ACC112 (cell line): ENCODE data around the gene ITGB2.

ENCODE experiments used
- H2AFZ ChIP-seq: fragments of 200-600 bp; sonication (generic); one replicate; pipeline ENCODE4 v1.6.0; 2017; ENCODE audit warnings: antibody characterized with exemption, low read length; ENCODE audit not compliant: unreplicated experiment
- H3K27ac ChIP-seq: fragments of 200-600 bp; sonication (generic); 2 replicates; pipeline ENCODE4 v1.5.1; 2014; ENCODE audit warnings: low read depth, mild to moderate bottlenecking, antibody characterized with exemption, low read length, moderate library complexity
- H3K27me3 ChIP-seq: fragments of 200-600 bp; sonication (generic); 2 replicates; pipeline ENCODE4 v1.6.1; 2014; ENCODE audit warnings: mild to moderate bottlenecking, antibody characterized with exemption, low read length, moderate library complexity, mixed read lengths; ENCODE audit not compliant: insufficient read depth
- H3K36me3 ChIP-seq: fragments of 200-600 bp; sonication (generic); 2 replicates; pipeline ENCODE4 v1.6.1; 2016; ENCODE audit warnings: mild to moderate bottlenecking, antibody characterized with exemption, low read length, moderate library complexity, mixed read lengths; ENCODE audit not compliant: insufficient read depth
- H3K4me1 ChIP-seq: fragments of 200-600 bp; sonication (generic); one replicate; pipeline ENCODE4 v1.6.1; 2016; ENCODE audit warnings: low read length, mixed read lengths; ENCODE audit not compliant: insufficient read depth, unreplicated experiment, control insufficient read depth
- H3K4me3 ChIP-seq: fragments of 200-600 bp; sonication (generic); 2 replicates; pipeline ENCODE4 v1.5.1; 2014; ENCODE audit warnings: mild to moderate bottlenecking, low read depth, low read length
- H3K79me2 ChIP-seq: fragments of 200-600 bp; sonication (generic); one replicate; pipeline ENCODE4 v1.6.0; 2016; ENCODE audit warnings: low read length; ENCODE audit not compliant: control insufficient read depth, unreplicated experiment, insufficient read depth

The ITGB2 gene

DNA sequence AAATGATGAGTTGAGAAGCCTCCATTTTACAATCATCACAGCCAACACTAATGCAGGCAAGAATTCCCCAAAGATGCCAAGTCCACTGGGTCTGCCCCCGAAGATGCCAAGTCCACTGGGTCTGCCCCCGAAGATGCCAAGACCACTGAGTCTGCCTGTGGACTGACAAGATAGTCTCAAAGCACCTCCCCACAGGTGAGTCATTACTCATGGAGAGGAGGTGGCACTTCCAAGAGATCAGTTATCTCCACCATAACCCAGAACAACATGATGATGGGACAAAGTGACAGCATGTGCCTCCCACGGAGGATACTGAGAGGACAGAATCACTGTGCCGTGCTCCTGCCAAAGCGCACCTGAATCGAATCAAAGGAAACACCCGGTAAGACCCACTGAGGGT is 52.0 kb downstream of the ITGB2 start:
- H2AFZ ChIP-seq, result no peak overlapping the region
- peaks cover 6% of the 10 kb centered on the region for H3K36me3 ChIP-seq
- no peaks in the 10 kb centered on the region for H3K27me3 ChIP-seq
- H3K79me2 ChIP-seq, result peaks cover 79% of the 10 kb centered on the region
- H3K4me1 ChIP-seq, result peaks cover 59% of the 10 kb centered on the region
- peak overlapping the region; percentile 78 for H3K27ac ChIP-seq
- no peak overlapping the region for H3K4me3 ChIP-seq

DNA sequence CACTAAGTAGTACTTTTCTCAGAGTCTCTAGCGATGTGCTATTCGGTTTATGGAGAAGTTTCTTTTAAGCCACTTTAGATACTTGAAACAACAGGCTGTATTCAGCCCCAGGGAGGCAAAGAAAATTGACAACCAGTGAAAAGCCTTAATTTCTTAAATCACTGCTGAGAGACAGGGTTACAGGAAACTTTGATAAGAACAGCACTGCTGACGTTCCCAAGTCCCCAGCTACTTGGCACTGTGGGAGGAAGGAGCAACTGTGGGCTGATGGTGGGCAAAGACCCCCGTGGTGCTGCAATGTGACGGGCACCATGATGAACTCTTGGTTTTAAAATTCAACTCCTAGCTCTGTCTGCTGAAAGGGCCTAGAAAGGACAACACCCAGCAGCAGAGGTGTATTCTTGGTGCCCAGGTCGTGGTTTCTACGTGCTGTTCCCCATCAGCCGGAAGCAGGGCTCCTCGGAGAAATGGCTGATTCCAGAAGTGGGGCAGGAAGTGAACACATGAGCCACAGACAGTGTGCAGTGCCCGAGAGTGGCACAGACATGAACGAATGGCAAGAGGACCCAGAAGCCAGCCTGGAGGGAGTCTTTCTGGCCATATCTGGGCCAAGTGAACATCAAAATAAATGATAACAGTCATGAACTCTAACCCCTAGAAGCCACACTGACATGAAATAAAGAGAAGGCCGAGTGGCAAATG is 52.5 kb downstream of the ITGB2 start:
- Histone ChIP-seq H3K4me1 (peaks cover 59% of the 10 kb centered on the region), H3K4me3 (no peak overlapping the region), H2AFZ (no peak overlapping the region), H3K27me3 (no peaks in the 10 kb centered on the region), H3K27ac (peak overlapping the region; percentile 78), H3K79me2 (peaks cover 84% of the 10 kb centered on the region), H3K36me3 (peaks cover 6% of the 10 kb centered on the region)

DNA sequence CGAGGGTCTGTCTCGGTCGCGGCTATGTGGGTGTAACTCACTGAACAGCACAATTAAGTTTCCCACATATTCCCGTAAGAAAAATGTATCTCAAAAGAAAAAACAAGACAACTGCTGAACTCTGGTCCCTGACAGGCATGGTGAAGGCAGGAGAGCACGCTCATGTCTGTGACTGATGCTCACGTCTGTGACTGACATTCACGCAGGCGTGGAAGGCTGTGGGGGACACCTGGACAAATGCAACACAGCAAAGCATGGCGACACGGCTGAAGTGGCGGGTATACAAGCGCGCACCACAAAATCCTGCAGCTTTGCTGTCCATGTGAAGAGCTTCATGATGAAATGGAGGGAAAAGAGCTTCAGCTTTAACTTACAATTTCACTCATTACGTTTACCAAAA is 53.2 kb downstream of the ITGB2 start:
- Histone ChIP-seq H3K4me3 (no peak overlapping the region), H3K27ac (no peak overlapping the region), H3K36me3 (peaks cover 6% of the 10 kb centered on the region), H3K79me2 (peaks cover 82% of the 10 kb centered on the region), H3K27me3 (no peaks in the 10 kb centered on the region), H3K4me1 (peaks cover 59% of the 10 kb centered on the region), H2AFZ (no peak overlapping the region)

GRCh38 chr21:44866780-44867179 is 53.9 kb downstream of the ITGB2 start:
- H3K4me3 ChIP-seq, result no peak overlapping the region
- H3K36me3 ChIP-seq, result peaks cover 6% of the 10 kb centered on the region
- peaks cover 58% of the 10 kb centered on the region for H3K4me1 ChIP-seq
- peaks cover 82% of the 10 kb centered on the region for H3K79me2 ChIP-seq
- no peaks in the 10 kb centered on the region for H3K27me3 ChIP-seq
- no peak overlapping the region for H2AFZ ChIP-seq
- no peak overlapping the region for H3K27ac ChIP-seq

- Histone ChIP-seq H3K27me3 (no peaks in the 10 kb centered on the region), H2AFZ (no peak overlapping the region), H3K79me2 (peaks cover 79% of the 10 kb centered on the region), H3K27ac (no peak overlapping the region), H3K4me1 (peaks cover 48% of the 10 kb centered on the region), H3K36me3 (peaks cover 6% of the 10 kb centered on the region), H3K4me3 (no peak overlapping the region)
Observed at GRCh38 chr21:44865561-44866280, 55.0 kb downstream of the ITGB2 start.

DNA sequence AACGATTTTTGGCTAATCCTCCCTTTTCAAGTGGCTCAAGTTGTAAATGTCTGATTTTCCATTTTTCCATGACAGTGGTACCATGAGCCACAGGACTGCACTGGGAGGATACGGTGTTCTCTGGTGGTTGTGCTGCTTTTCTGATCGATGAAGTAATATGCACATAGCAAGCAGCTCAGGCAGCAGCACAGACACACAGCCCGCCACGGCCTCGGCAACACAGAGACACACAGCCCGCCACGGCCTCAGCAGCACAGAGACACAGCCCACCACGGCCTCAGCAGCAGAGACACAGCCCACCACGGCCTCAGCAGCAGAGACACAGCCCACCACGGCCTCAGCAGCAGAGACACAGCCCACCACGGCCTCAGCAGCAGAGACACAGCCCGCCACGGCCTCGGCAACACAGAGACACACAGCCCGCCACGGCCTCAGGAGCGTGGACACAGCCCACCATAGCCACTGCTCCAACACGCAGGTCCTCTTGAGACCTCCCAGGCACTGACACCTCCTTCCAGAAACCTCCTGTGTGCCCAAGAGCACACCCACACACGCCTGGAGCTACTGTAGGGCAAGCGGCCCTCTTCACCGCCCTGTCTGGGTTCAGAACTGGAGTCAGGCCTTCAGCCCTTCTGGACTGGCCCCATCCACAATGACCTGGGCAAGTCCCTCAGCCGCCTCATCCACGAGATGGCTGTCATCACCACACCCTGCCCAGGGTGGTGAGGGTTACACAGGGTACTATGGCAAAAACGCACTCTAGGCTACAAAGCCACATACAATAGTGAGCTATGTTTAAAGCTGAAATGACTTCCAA is 57.6 kb downstream of the ITGB2 start:
- Histone ChIP-seq H3K27ac (no peak overlapping the region), H3K4me3 (no peak overlapping the region), H3K4me1 (peaks cover 30% of the 10 kb centered on the region), H3K27me3 (no peaks in the 10 kb centered on the region), H2AFZ (no peak overlapping the region), H3K79me2 (peaks cover 70% of the 10 kb centered on the region), H3K36me3 (peaks cover 16% of the 10 kb centered on the region)

- Histone ChIP-seq H2AFZ (no peak overlapping the region), H3K79me2 (peaks cover 48% of the 10 kb centered on the region), H3K36me3 (peaks cover 21% of the 10 kb centered on the region), H3K4me3 (no peak overlapping the region), H3K4me1 (no peaks in the 10 kb centered on the region), H3K27me3 (no peaks in the 10 kb centered on the region), H3K27ac (no peak overlapping the region)
Observed at GRCh38 chr21:44858791-44859190, 61.9 kb downstream of the ITGB2 start.

DNA sequence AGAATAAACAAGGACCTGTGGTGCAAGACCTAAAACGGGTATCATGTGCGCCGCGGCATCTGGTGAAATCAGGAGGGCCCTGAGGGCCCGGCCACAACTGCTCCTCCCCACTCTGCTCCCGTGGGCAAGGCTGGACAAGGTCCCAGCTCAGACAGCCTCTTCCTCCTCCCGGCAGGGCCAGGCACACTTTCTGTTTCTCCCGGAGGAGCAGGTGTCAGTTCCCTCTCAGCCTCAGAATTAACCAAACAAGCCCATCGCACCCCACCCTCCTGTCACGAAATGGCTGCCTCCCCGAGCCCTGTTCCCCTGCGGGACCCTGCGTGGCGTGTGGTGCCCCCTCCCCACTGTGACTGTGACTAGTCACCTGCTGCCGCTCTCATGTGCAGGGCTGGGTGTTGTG is 62.4 kb downstream of the ITGB2 start:
- Histone ChIP-seq H3K36me3 (peaks cover 21% of the 10 kb centered on the region), H3K4me3 (no peak overlapping the region), H3K79me2 (peaks cover 43% of the 10 kb centered on the region), H2AFZ (no peak overlapping the region), H3K27me3 (no peaks in the 10 kb centered on the region), H3K4me1 (no peaks in the 10 kb centered on the region), H3K27ac (no peak overlapping the region)

DNA sequence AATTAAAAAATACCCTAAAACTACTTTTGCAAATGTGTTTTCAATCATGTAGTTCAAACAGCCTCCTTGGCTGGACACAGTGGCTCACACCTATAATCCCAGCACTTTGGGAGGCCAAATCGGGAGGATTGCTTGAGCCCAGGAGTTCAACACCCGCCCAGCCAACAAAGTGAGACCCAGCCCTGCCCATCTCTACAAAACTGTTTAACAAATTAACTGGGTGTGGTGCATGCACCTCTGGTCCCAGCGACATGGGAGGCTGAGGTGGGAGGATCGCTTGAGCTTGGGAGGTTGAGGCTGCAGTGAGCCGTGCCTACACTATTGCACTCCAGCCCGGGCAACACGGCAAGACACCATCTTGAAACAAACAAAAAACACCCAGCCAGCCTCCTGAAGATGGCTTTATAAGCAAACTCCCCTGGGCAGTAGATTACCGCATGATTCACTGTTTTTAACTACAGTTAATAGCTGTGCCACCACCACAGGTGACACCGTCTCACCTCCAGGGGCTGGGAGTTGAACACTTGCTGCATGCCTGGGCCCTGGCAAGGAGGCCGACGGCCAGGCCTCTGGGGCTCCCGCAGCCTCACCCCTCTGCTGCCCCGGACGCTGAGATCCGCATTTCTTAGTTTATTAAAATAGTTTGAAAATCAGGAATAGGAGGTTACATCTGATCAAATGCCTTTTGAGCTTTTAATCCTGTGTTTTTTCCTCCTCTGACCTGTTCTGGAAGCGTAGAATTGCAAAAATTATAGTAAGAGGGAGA is 63.4 kb downstream of the ITGB2 start:
- H3K27me3 ChIP-seq, result no peaks in the 10 kb centered on the region
- no peak overlapping the region for H3K4me3 ChIP-seq
- no peaks in the 10 kb centered on the region for H3K4me1 ChIP-seq
- no peak overlapping the region for H2AFZ ChIP-seq
- no peak overlapping the region for H3K27ac ChIP-seq
- H3K79me2 ChIP-seq, result peaks cover 37% of the 10 kb centered on the region
- peaks cover 21% of the 10 kb centered on the region for H3K36me3 ChIP-seq

DNA sequence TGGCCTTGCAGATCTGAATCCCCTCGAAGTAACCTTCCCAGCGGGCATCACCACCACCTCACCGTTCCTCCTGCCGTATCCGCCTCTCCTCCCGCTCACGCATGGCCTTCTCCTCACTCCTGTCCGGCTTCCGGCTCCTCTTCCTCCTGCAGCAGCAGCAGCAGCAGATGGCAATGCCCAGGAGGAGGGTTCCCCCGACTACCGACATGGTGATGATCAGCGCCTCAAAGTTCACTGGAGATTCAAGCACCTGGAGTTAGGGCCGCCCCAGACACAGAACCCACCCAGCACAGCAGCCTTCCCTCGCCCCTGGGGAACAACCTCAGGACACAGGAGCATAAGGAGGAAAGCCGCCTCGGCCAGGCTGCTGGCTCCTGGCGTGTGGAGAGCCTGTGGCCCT is 64.6 kb downstream of the ITGB2 start:
- Histone ChIP-seq H3K27me3 (no peaks in the 10 kb centered on the region), H3K79me2 (peaks cover 26% of the 10 kb centered on the region)

More for the DNA sequence above, 64.6 kb downstream of the ITGB2 start:
- Histone ChIP-seq H3K4me1 (no peaks in the 10 kb centered on the region), H3K4me3 (no peak overlapping the region), H2AFZ (no peak overlapping the region), H3K36me3 (peaks cover 21% of the 10 kb centered on the region), H3K27ac (no peak overlapping the region)
